WTC11 (cell line): ENCODE measurements around the gene TMIE. TPM values are rescaled to one million over a fixed set of nuclear protein-coding genes. Genes with fewer than 3 reads are reported as not detected.

ENCODE experiments used
- ATAC-seq: fragments of 200-7000 bp; cut with Tn5 transposase; 2 replicates; pipeline ENCODE4 v1.10.0; 2021; ENCODE audit warnings: mild to moderate bottlenecking, moderate library complexity
- CTCF ChIA-PET: fragments of 300-600 bp; sonication (Branson Sonifier 250); formaldehyde crosslinking; loops from one replicate; lab custom pipeline; 2021; ENCODE audit warnings: antibody characterized with exemption; lab: Charles Lee
- POLR2A ChIA-PET: fragments of 350-600 bp; sonication (Branson Sonifier 250); formaldehyde crosslinking; loops from one replicate; lab custom pipeline; 2021; ENCODE audit warnings: antibody characterized with exemption; lab: Charles Lee
- DNase-seq: peaks from one replicate; pipeline ENCODE4 v3.0.0; 2021; ENCODE audit warnings: low spot score
- H3K27ac Mint-ChIP-seq: 2 replicates; pipeline ENCODE4 v1.8.0; 2021; ENCODE audit warnings: mixed read lengths
- H3K27me3 Mint-ChIP-seq: 2 replicates; pipeline ENCODE4 v1.8.0; 2021; ENCODE audit warnings: low read depth, mild to moderate bottlenecking, moderate library complexity, mixed read lengths
- H3K36me3 Mint-ChIP-seq: 2 replicates; pipeline ENCODE4 v1.8.0; 2021; ENCODE audit warnings: mixed read lengths
- H3K4me1 Mint-ChIP-seq: 2 replicates; pipeline ENCODE4 v1.8.0; 2022; ENCODE audit warnings: mixed read lengths
- H3K4me3 Mint-ChIP-seq: 2 replicates; pipeline ENCODE4 v1.8.0; 2021; ENCODE audit warnings: mild to moderate bottlenecking, moderate library complexity, mixed read lengths
- H3K9me3 Mint-ChIP-seq: 2 replicates; pipeline ENCODE4 v1.8.0; 2021; ENCODE audit warnings: mixed read lengths
- ARID4B ChIP-seq: sonication (generic); formaldehyde crosslinking; IDR thresholded peaks from 2 replicates; pipeline ENCODE4 v1.8.0; 2023; ENCODE audit warnings: missing genetic modification reagents, mild to moderate bottlenecking, borderline replicate concordance
- FOXP1 ChIP-seq: sonication (generic); formaldehyde crosslinking; IDR thresholded peaks from 2 replicates; pipeline ENCODE4 v1.8.0; 2022; ENCODE audit warnings: missing genetic modification reagents, mild to moderate bottlenecking, moderate library complexity, borderline replicate concordance
- HMGA2 ChIP-seq: fragments of 250-450 bp; sonication (Bioruptor Pico); IDR thresholded peaks from 2 replicates; pipeline ENCODE4 v1.4.0; 2021; ENCODE audit warnings: mild to moderate bottlenecking, moderate library complexity
- JAZF1 ChIP-seq: fragments of 250-450 bp; sonication (Bioruptor Pico); IDR thresholded peaks from 2 replicates; pipeline ENCODE4 v1.9.0; 2021; ENCODE audit warnings: moderate library complexity, mild to moderate bottlenecking, inconsistent platforms
- NR1H2 ChIP-seq: sonication (generic); formaldehyde crosslinking; IDR thresholded peaks from 2 replicates; pipeline ENCODE4 v1.9.0; 2021; ENCODE audit warnings: mild to moderate bottlenecking, moderate library complexity, missing genetic modification reagents
- RELA ChIP-seq: sonication (generic); formaldehyde crosslinking; IDR thresholded peaks from 2 replicates; pipeline ENCODE4 v1.8.1; 2022; ENCODE audit warnings: missing genetic modification reagents, mild to moderate bottlenecking, borderline replicate concordance
- STAT6 ChIP-seq: sonication (generic); formaldehyde crosslinking; conservative IDR thresholded peaks from 2 replicates; pipeline ENCODE4 v1.8.1; 2023; ENCODE audit warnings: mild to moderate bottlenecking, low read depth, missing genetic modification reagents, moderate library complexity
- TEAD1 ChIP-seq: sonication (generic); formaldehyde crosslinking; IDR thresholded peaks from 2 replicates; pipeline ENCODE4 v1.8.0; 2022; ENCODE audit warnings: mild to moderate bottlenecking, missing genetic modification reagents
- TEAD4 ChIP-seq: sonication (generic); formaldehyde crosslinking; IDR thresholded peaks from 2 replicates; pipeline ENCODE4 v1.8.0; 2022; ENCODE audit warnings: mild to moderate bottlenecking, missing genetic modification reagents
- USF1 ChIP-seq: sonication (generic); formaldehyde crosslinking; IDR thresholded peaks from 2 replicates; pipeline ENCODE4 v1.8.0; 2022; ENCODE audit warnings: mild to moderate bottlenecking, missing genetic modification reagents
- total RNA-seq: library from RNA; stranded (reverse); gene quantifications from 3 replicates; pipeline ENCODE4 v1.2.3, GENCODE V29; 2021
- TF ChIP-seq, protein P1 (sequence below): fragments of 250-450 bp; sonication (Bioruptor Pico); IDR thresholded peaks from 2 replicates; pipeline ENCODE4 v1.8.0; 2021; ENCODE audit warnings: mild to moderate bottlenecking
- TF ChIP-seq, protein P2 (sequence below): sonication (generic); formaldehyde crosslinking; IDR thresholded peaks from 2 replicates; pipeline ENCODE4 v1.8.0; 2022; ENCODE audit warnings: mild to moderate bottlenecking, missing genetic modification reagents
- TF ChIP-seq, protein P3 (sequence below): sonication (generic); formaldehyde crosslinking; IDR thresholded peaks from 2 replicates; pipeline ENCODE4 v1.8.0; 2022; ENCODE audit warnings: mild to moderate bottlenecking, missing genetic modification reagents
- TF ChIP-seq, protein P4 (sequence below): sonication (generic); formaldehyde crosslinking; IDR thresholded peaks from 2 replicates; pipeline ENCODE4 v1.8.1; 2022; ENCODE audit warnings: missing genetic modification reagents, borderline replicate concordance

TMIE gene
- total RNA-seq, 1 experiment from 2014 or later = 0.57 TPM

DNA sequence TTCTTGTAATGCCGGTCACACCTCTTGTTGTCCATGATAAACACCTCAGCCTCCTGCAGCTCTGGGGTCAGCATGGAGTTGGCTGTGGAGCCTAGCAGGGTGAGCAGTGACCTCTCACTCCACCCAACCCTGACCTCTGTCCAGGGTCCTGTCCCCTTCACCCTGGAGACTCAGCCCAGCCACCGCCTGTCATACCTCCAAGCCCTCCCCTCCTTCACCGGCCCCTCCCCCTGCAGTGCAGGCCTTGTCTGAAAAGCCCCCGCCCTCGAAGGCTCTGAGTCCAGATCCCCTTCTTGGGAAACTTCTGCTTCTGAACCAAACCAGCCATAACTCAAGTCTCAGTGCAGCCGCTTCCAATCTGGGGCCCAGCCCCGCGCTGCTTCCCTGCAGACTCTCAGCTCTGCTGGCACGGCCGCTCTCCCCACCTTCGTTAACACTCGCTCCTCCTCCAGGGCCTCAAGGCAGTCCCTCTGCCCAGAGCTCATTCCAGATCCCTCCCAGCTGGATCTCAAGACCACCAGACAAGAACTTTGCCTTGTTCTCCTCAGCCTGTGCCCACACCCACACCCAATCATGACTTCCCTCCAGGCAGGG is 41.9 kb downstream of the TMIE start:
- ATAC-seq (peak; percentile 86), DNase-seq (no peak)
- H3K4me3 Mint-ChIP-seq = no peak overlapping the region
- ChIA-PET POLR2A (no interaction called here), CTCF (no interaction called here)
- H3K9me3 Mint-ChIP-seq = peaks cover 6% of the 10 kb centered on the region
- H3K4me1 Mint-ChIP-seq = peaks cover 4% of the 10 kb centered on the region; the same call in 1 of the 2 replicates
- no peak for TF ChIP-seq TEAD1
- TF ChIP-seq, protein P1, sequence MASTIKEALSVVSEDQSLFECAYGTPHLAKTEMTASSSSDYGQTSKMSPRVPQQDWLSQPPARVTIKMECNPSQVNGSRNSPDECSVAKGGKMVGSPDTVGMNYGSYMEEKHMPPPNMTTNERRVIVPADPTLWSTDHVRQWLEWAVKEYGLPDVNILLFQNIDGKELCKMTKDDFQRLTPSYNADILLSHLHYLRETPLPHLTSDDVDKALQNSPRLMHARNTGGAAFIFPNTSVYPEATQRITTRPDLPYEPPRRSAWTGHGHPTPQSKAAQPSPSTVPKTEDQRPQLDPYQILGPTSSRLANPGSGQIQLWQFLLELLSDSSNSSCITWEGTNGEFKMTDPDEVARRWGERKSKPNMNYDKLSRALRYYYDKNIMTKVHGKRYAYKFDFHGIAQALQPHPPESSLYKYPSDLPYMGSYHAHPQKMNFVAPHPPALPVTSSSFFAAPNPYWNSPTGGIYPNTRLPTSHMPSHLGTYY (CRISPR knock-in tag) = no peak
- no peak for TF ChIP-seq NR1H2
- H3K27me3 Mint-ChIP-seq = no peaks in the 10 kb centered on the region
- no peaks in the 10 kb centered on the region for H3K36me3 Mint-ChIP-seq
- no peak overlapping the region for H3K27ac Mint-ChIP-seq

- DNase-seq (no peak), ATAC-seq (no peak)
- H3K4me1 Mint-ChIP-seq = peaks cover 10% of the 10 kb centered on the region; the same call in 1 of the 2 replicates
- H3K27ac Mint-ChIP-seq = no peak overlapping the region
- H3K4me3 Mint-ChIP-seq = no peak overlapping the region
- TF ChIP-seq HMGA2 (CRISPR knock-in tag) = no peak
- TF ChIP-seq, protein P2, sequence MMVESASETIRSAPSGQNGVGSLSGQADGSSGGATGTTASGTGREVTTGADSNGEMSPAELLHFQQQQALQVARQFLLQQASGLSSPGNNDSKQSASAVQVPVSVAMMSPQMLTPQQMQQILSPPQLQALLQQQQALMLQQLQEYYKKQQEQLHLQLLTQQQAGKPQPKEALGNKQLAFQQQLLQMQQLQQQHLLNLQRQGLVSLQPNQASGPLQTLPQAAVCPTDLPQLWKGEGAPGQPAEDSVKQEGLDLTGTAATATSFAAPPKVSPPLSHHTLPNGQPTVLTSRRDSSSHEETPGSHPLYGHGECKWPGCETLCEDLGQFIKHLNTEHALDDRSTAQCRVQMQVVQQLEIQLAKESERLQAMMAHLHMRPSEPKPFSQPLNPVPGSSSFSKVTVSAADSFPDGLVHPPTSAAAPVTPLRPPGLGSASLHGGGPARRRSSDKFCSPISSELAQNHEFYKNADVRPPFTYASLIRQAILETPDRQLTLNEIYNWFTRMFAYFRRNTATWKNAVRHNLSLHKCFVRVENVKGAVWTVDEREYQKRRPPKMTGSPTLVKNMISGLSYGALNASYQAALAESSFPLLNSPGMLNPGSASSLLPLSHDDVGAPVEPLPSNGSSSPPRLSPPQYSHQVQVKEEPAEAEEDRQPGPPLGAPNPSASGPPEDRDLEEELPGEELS (CRISPR knock-in tag) = no peak
- TF ChIP-seq, protein P3, sequence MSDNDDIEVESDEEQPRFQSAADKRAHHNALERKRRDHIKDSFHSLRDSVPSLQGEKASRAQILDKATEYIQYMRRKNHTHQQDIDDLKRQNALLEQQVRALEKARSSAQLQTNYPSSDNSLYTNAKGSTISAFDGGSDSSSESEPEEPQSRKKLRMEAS = no peak
- TF ChIP-seq USF1 (CRISPR knock-in tag) = no peak
- TF ChIP-seq RELA (CRISPR knock-in tag) = no peak
- TF ChIP-seq JAZF1 (CRISPR knock-in tag) = no peak
- TF ChIP-seq, protein P4, sequence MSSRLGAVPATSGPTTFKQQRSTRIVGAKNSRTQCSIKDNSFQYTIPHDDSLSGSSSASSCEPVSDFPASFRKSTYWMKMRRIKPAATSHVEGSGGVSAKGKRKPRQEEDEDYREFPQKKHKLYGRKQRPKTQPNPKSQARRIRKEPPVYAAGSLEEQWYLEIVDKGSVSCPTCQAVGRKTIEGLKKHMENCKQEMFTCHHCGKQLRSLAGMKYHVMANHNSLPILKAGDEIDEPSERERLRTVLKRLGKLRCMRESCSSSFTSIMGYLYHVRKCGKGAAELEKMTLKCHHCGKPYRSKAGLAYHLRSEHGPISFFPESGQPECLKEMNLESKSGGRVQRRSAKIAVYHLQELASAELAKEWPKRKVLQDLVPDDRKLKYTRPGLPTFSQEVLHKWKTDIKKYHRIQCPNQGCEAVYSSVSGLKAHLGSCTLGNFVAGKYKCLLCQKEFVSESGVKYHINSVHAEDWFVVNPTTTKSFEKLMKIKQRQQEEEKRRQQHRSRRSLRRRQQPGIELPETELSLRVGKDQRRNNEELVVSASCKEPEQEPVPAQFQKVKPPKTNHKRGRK (CRISPR knock-in tag) = no peak
- TF ChIP-seq ARID4B = no peak
- no peaks in the 10 kb centered on the region; the same call in 1 of the 2 replicates for H3K27me3 Mint-ChIP-seq
- POLR2A ChIA-PET = no interaction called here
- CTCF ChIA-PET = no interaction called here
- no peaks in the 10 kb centered on the region for H3K36me3 Mint-ChIP-seq
- H3K9me3 Mint-ChIP-seq = no peaks in the 10 kb centered on the region
Measured at GRCh38 chr3:46746711-46747110, 45.5 kb downstream of the TMIE start.

DNA sequence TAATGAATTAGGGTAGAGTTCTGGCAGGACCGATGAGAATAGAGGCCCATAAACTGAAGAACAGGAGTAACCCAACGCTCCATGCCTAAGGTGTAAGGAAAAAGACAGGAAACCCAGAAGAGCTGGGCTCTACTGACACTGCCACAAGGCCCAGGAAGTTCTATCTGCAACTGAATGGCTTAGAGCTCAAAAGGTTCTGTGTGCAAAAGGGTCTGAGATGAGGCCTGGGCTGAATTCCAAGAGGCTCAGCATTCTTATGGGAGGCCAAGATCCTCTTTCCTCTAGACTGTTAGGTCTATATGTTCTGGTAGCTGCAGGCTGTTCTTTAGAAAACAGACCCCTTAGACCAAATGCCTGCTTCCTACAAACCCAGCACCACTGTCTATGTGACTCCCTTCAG is 47.0 kb downstream of the TMIE start:
- H3K27me3 Mint-ChIP-seq = no peaks in the 10 kb centered on the region; the same call in 1 of the 2 replicates
- ATAC-seq (peak; percentile 57), DNase-seq (no peak)
- H3K36me3 Mint-ChIP-seq = no peaks in the 10 kb centered on the region
- H3K27ac Mint-ChIP-seq = no peak overlapping the region
- H3K4me1 Mint-ChIP-seq = peaks cover 10% of the 10 kb centered on the region; the same call in 1 of the 2 replicates
- CTCF ChIA-PET = no interaction called here
- H3K4me3 Mint-ChIP-seq = no peak overlapping the region
- POLR2A ChIA-PET = no interaction called here
- H3K9me3 Mint-ChIP-seq = no peaks in the 10 kb centered on the region
- no peak for TF ChIP-seq TEAD4 (CRISPR knock-in tag)
- TF ChIP-seq STAT6 (CRISPR knock-in tag) = no peak
- no peak for TF ChIP-seq FOXP1 (CRISPR knock-in tag)
- TF ChIP-seq HMGA2 (CRISPR knock-in tag) = no peak
